ENCODE results near the gene DNAL4. TPM values are rescaled to one million over a fixed set of nuclear protein-coding genes. Genes with fewer than 3 reads are reported as not detected.

The DNAL4 gene
- total and polyA plus RNA-seq, 2 donors (not counting 1 experiment from before 2014, with no cell fraction given): 9.9 to 10.3 TPM

DNA sequence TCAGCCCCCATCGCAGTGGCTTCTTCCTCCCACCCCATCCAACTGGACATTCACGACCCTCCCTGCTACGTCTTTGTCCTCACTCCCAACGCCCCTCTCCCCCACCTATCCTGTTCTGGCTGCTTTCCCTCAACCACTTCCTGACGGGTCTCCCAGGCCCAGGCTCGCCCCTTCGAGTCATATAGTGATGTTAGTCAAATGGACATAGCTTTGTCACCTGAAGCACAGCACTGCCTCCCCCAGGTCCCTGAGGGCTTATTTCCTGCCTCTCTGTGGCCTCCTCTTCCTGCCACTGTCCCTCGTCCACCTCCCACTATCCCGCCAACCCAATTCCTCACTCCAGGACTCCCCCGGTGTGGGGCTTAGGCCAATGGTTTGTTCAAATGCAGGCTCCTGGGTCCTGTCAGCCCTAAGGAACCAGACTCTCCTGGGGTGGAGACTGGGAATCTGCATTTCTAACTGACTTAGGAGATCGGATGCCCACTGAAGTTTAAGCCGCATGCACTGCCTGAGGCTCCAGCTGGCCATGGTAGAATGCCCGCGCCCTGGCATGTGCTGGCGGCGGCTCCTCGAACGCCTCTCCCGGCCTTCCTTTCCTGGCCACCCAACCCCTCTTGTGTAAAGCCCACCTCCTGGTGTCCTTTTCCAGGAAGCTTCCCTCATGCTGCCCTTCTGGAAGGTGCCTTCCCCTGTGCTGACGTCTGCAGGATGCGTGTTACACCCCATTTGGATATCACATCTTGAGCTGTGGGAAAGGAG lies 56.5 kb downstream of the DNAL4 start:
- H3K4me3 Mint-ChIP-seq: no peak overlapping the region

DNA sequence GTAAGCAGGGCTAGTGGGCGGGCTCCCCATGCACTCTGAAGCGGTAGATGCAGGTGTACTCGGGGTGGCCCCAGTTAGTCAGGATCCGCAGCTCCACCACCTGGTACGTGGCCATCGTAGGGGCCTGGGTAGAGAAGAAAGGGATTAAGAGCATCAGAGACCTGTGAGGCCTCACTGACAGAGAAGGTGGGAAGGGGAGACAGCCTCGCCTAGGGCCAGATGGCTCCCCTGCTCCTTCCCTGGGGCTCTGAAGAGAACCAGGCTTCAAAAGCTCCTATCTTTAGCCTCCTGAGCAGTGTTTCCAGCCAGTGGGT lies 57.7 kb downstream of the DNAL4 start:
- no peak overlapping the region for H3K4me2 ChIP-seq (replicated peaks; ENCODE audit: low read depth, low read length, poor library complexity, severe bottlenecking)
- peak overlapping the region in 1 of 2 donors; percentile 53 for H3K27ac ChIP-seq (ENCODE audit: low read length in 2 of 2)
- peaks cover 10% of the 10 kb centered on the region for H3K79me2 ChIP-seq (ENCODE audit: control insufficient read depth, insufficient read depth, low read length)
- WGBS (ENCODE audit: insufficient coverage): 89% methylated on average over 7 of the region's 7 CpGs
- ChIA-PET CTCF (interaction anchor here (0.9 to 8.3 kb wide), 4 partner anchors 11 to 31 kb away, joined by 3 to 81 read pairs (median 4); no protein-coding TSS in a partner anchor), POLR2A (interaction anchor here (3.5 kb wide), 1 partner anchor 16 kb away, joined by 15 read pairs; no protein-coding TSS in a partner anchor)
- H3K27me3 Mint-ChIP-seq: no peaks in the 10 kb centered on the region
- peaks cover 33% of the 10 kb centered on the region for H3K4me1 Mint-ChIP-seq
- TF ChIP-seq, protein P1, sequence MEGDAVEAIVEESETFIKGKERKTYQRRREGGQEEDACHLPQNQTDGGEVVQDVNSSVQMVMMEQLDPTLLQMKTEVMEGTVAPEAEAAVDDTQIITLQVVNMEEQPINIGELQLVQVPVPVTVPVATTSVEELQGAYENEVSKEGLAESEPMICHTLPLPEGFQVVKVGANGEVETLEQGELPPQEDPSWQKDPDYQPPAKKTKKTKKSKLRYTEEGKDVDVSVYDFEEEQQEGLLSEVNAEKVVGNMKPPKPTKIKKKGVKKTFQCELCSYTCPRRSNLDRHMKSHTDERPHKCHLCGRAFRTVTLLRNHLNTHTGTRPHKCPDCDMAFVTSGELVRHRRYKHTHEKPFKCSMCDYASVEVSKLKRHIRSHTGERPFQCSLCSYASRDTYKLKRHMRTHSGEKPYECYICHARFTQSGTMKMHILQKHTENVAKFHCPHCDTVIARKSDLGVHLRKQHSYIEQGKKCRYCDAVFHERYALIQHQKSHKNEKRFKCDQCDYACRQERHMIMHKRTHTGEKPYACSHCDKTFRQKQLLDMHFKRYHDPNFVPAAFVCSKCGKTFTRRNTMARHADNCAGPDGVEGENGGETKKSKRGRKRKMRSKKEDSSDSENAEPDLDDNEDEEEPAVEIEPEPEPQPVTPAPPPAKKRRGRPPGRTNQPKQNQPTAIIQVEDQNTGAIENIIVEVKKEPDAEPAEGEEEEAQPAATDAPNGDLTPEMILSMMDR (IDR thresholded peaks at IDR 0.05): no peak
- no peak for TF ChIP-seq EZH2 (IDR thresholded peaks at IDR 0.05; ENCODE audit: borderline replicate concordance, insufficient read depth, low read depth, low read length, poor library complexity, severe bottlenecking)
- no peaks in the 10 kb centered on the region for H3K27me3 ChIP-seq (replicated peaks in 1 of 4; ENCODE audit: control extremely low read depth in 1 of 4, control insufficient read depth in 3 of 4, insufficient read depth in 4 of 4, low read length in 3 of 4)
- intact Hi-C loops (cut with micrococcal nuclease): no loop called here
- peak; percentile 42 for DNase-seq
- peaks cover 0 to 19% of the 10 kb centered on the region in 2 donors for H3K4me1 ChIP-seq (ENCODE audit: control insufficient read depth in 2 of 2, insufficient read depth in 2 of 2, low read length in 2 of 2)
- ATAC-seq (ENCODE audit: low read depth): no peak
- no peak overlapping the region for H3K4me3 Mint-ChIP-seq
- no peaks in the 10 kb centered on the region for H3K9me3 ChIP-seq (ENCODE audit: control extremely low read depth in 1 of 3, control insufficient read depth in 2 of 3, insufficient read depth in 1 of 3, low read length in 2 of 3)
- no peak overlapping the region for H2AFZ ChIP-seq (ENCODE audit: insufficient read depth, low read depth, low read length, poor library complexity, severe bottlenecking)
- H3K9me3 Mint-ChIP-seq (ENCODE audit: insufficient read depth): no peaks in the 10 kb centered on the region
- peak overlapping the region; percentile 68 for H3K27ac Mint-ChIP-seq
- no peak overlapping the region for H3K4me3 ChIP-seq (ENCODE audit: control extremely low read depth in 1 of 5, extremely low read depth in 1 of 5, insufficient read depth in 1 of 5, low read depth in 2 of 5, low read length in 4 of 5)
- peaks cover 1 to 89% of the 10 kb centered on the region in 2 experiments for H3K36me3 ChIP-seq (replicated peaks in 1 of 2; ENCODE audit: control extremely low read depth in 1 of 2, control insufficient read depth in 1 of 2, extremely low read depth in 1 of 2, insufficient read depth in 2 of 2, low read length in 1 of 2)
- H3K9ac ChIP-seq (ENCODE audit: low read length): no peak overlapping the region
- H4K20me1 ChIP-seq (ENCODE audit: control insufficient read depth, insufficient read depth, low read length, poor library complexity, severe bottlenecking): peaks cover 97% of the 10 kb centered on the region

More for the DNA sequence above, 56.5 kb downstream of the DNAL4 start:
- Histone ChIP-seq H3K36me3 (replicated peaks in 1 of 2; ENCODE audit: control extremely low read depth in 1 of 2, control insufficient read depth in 1 of 2, extremely low read depth in 1 of 2, insufficient read depth in 2 of 2, low read length in 1 of 2) (peaks cover 1 to 92% of the 10 kb centered on the region in 2 experiments), H3K27me3 (replicated peaks in 1 of 4; ENCODE audit: control extremely low read depth in 1 of 4, control insufficient read depth in 3 of 4, insufficient read depth in 4 of 4, low read length in 3 of 4) (no peaks in the 10 kb centered on the region), H3K9me3 (ENCODE audit: control extremely low read depth in 1 of 3, control insufficient read depth in 2 of 3, insufficient read depth in 1 of 3, low read length in 2 of 3) (no peaks in the 10 kb centered on the region), H2AFZ (ENCODE audit: insufficient read depth, low read depth, low read length, poor library complexity, severe bottlenecking) (no peak overlapping the region), H3K4me1 (ENCODE audit: control insufficient read depth in 2 of 2, insufficient read depth in 2 of 2, low read length in 2 of 2) (peaks cover 0 to 19% of the 10 kb centered on the region in 2 donors), H3K27ac (ENCODE audit: low read length in 2 of 2) (peak overlapping the region in 1 of 2 donors; percentile 30), H3K79me2 (ENCODE audit: control insufficient read depth, insufficient read depth, low read length) (peaks cover 13% of the 10 kb centered on the region), H3K4me3 (ENCODE audit: control extremely low read depth in 1 of 5, extremely low read depth in 1 of 5, insufficient read depth in 1 of 5, low read depth in 2 of 5, low read length in 4 of 5) (no peak overlapping the region), H4K20me1 (ENCODE audit: control insufficient read depth, insufficient read depth, low read length, poor library complexity, severe bottlenecking) (peaks cover 98% of the 10 kb centered on the region), H3K4me2 (replicated peaks; ENCODE audit: low read depth, low read length, poor library complexity, severe bottlenecking) (no peak overlapping the region), H3K9ac (ENCODE audit: low read length) (no peak overlapping the region)
- intact Hi-C loops (cut with micrococcal nuclease): no loop called here
- no peak for ATAC-seq (ENCODE audit: low read depth)
- ChIA-PET CTCF (interaction anchor here (1.7 kb wide), 1 partner anchor 12 kb away, joined by 4 read pairs; no protein-coding TSS in a partner anchor), POLR2A (interaction anchor here (3.5 kb wide), 1 partner anchor 14 kb away, joined by 15 read pairs; no protein-coding TSS in a partner anchor)
- no peak for DNase-seq
- Mint-ChIP-seq H3K27ac (peak overlapping the region; percentile 87), H3K27me3 (no peaks in the 10 kb centered on the region), H3K4me1 (peaks cover 33% of the 10 kb centered on the region), H3K9me3 (ENCODE audit: insufficient read depth) (no peaks in the 10 kb centered on the region)
- 90% methylated on average over 14 of the region's 21 CpGs for WGBS (ENCODE audit: insufficient coverage)
- TF ChIP-seq, protein P1 (IDR thresholded peaks at IDR 0.05): no peak
- TF ChIP-seq EZH2 (IDR thresholded peaks at IDR 0.05; ENCODE audit: borderline replicate concordance, insufficient read depth, low read depth, low read length, poor library complexity, severe bottlenecking): no peak

Measured in B cell (primary cell).